Left colon (tissue), 2 donors: ENCODE results near the gene TFCP2L1. TPM values are rescaled to one million over a fixed set of nuclear protein-coding genes. Genes with fewer than 3 reads are reported as not detected.

ENCODE experiments used
- ATAC-seq: fragments of 200-7000 bp; cut with Tn5 transposase; one replicate; pipeline ENCODE4 v1.9.1; 2020; ENCODE audit warnings: mild to moderate bottlenecking, moderate library complexity
- DNase-seq, 2 donors: peaks; one replicate each; pipeline ENCODE4 v3.0.0-alpha.2; 2020
- intact Hi-C, 2 donors: fragments of 100-400 bp; cut with DNase I in 1 of 2; cut with micrococcal nuclease in 1 of 2; formaldehyde crosslinking; loops; one replicate each; pipeline versions ENCODE4 v1.11.2 to v1.14.0; 2022; cut with DNase I, micrococcal nuclease
- total RNA-seq, 2 donors: library from RNA; stranded (reverse); fragmentation: NEBNext Ultra II Directional; extraction: Animal tissue kit (Norgen Biotek cat#: 25700); gene quantifications; one replicate each; pipeline ENCODE4 v1.2.1, GENCODE V29; 2021
- donor health status: DM: no; HTN: no; CAD: no.
- donor health status: DM: yes; HTN: yes; CAD: no.

Gene TFCP2L1
- total RNA-seq, 2 donors from 2014 or later = 106 to 149 TPM

- intact Hi-C loops = no loop called here
Observed at GRCh38 chr2:121170577-121170976, 114.4 kb downstream of the TFCP2L1 start.

GRCh38 chr2:121167411-121167810 lies 117.6 kb downstream of the TFCP2L1 start:
- DNase-seq (no peak), ATAC-seq (no peak)
- intact Hi-C loops = no loop called here

More at GRCh38 chr2:121170577-121170976, 114.4 kb downstream of the TFCP2L1 start:
- DNase-seq = no peak
- no peak for ATAC-seq

Other genes starting within 250 kb of the TFCP2L1 start
- not detected for gene RNU4ATAC, start 245.7 kb upstream of the TFCP2L1 start, total RNA-seq